Raji (cell line): ENCODE measurements around the gene ALPI.

ENCODE experiments used
- POLR2A ChIP-seq: IDR thresholded peaks from 2 replicates; pipeline ENCODE4 v1.6.1; 2011; ENCODE audit warnings: low read depth, low read length, control low read depth; ENCODE audit not compliant: insufficient read depth

Gene ALPI

DNA sequence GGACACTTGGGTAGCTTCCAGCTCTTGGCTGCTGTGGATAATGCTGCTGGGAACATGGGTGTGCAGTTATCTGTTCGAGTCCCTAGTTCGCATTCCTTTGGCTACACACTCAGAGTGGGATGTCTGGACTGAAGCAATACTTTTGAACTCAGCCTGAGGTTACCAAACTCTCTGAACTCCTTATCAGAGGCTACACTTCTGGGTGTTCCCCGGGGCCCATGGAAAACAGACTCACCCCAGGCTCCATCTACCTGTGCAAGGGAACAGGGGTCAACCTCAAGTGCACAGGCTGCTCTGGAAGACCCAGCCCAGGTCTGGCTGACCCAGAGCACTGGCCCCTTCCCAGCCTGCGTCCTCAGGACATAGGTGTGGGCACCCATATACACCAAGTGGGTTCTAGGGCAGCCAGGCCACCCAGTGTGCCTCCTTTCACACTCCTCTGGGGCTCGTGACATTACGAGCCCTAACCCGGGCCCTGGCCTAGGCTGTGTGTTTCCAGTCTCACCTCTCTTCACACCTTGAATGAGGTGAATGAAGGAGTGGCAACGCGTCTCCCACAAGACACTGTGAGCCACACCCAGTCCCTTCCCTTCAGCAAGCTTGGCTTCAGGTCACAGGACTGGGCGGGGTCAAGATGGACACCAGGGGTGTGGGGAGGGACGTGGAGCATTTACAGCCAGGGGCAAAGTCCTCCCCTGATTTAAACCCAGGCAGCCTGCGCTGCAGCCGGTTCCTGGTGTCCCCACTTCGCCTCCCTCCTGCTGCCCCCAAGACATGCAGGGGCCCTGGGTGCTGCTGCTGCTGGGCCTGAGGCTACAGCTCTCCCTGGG, at the start of gene ALPI:
ALPI (plus strand) TSS at position 728 of the 830 bp plus-strand sequence; CDS start at position 775, 47 bp downstream.
- TF ChIP-seq POLR2A = no peak

- TF ChIP-seq POLR2A = no peak
Observed at GRCh38 chr2:232406556-232407310, 49.2 kb upstream of the ALPI start, which contains the start of gene ALPG. Gene ALPG (plus strand): TSS chr2:232406844. CDS start chr2:232406895, 51 bp downstream.

- no peak for TF ChIP-seq POLR2A
Observed at GRCh38 chr2:232410238-232410900, 45.6 kb upstream of the ALPI start.

DNA sequence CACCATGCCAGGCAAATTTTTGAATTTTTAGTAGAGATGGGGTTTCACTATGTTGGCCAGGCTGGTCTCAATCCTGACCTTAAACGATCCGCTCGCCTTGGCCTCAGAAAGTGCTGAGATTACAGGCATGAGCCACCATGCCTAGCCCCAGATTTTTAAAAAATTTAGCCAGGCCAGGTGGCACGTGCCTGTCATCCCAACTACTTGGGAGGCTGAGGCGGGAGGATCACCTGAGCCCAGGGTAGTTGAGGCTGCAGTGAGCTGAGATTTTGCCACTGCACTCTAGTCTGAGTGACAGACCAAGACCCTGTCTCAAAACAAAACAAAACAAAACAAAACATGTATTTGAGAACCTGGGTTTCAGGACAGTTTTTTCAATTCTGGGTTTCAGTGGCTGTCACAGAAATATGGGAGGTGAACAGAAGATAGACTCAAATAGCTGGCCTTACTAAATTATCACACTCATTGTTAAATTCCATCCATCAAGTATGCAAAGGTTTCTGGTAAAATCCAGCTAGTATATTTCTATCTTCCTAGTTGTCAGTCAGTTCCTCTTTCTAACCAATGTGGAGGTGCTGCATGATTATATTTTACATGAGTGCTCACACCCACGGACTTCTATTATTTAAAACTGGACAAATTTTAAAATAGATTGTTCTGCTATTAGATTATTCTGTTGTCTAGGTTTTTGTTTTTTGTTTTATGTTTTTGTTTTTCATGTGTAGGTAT, 43.9 kb upstream of the ALPI start:
- TF ChIP-seq POLR2A = no peak

GRCh38 chr2:232412986-232413385, 43.0 kb upstream of the ALPI start:
- TF ChIP-seq POLR2A = no peak

GRCh38 chr2:232415138-232415690, 40.7 kb upstream of the ALPI start:
- no peak for TF ChIP-seq POLR2A

DNA sequence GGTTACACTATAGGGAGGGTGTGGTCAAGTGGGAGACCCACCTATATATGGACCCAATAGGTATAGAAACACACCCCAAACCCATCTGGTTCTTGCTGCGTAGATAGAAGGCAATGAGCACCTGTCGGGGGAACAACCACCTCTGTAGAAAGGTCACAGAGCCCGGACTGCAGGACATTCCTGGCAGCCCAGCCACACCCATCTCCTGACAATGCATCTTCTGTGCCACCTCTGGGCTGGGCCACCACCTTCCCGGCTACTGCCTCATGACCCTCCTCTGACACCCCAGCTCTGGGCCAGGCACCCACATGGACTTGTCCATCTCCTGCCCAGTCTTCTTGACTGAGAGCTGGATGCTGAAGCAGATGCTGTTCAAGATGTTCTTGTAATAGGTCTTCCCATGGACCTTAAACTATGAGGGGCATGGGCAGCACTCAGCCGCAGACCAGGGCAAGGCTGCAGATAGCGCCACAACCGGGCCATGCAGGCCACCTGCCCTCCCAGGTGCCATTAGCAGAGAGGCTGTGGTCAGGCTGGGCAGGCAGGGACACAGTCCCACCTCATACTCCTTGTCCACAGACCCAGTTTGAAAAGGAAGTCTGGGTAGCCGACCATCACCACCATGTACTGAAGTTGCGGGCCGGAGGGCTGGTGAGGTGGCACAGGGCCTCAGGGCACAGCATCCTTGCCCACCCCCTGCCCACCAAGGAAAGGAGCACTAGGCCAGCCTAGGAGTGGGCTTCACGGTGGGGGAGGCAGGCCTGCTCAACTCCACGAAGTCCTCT, 40.0 kb upstream of the ALPI start:
- no peak for TF ChIP-seq POLR2A

DNA sequence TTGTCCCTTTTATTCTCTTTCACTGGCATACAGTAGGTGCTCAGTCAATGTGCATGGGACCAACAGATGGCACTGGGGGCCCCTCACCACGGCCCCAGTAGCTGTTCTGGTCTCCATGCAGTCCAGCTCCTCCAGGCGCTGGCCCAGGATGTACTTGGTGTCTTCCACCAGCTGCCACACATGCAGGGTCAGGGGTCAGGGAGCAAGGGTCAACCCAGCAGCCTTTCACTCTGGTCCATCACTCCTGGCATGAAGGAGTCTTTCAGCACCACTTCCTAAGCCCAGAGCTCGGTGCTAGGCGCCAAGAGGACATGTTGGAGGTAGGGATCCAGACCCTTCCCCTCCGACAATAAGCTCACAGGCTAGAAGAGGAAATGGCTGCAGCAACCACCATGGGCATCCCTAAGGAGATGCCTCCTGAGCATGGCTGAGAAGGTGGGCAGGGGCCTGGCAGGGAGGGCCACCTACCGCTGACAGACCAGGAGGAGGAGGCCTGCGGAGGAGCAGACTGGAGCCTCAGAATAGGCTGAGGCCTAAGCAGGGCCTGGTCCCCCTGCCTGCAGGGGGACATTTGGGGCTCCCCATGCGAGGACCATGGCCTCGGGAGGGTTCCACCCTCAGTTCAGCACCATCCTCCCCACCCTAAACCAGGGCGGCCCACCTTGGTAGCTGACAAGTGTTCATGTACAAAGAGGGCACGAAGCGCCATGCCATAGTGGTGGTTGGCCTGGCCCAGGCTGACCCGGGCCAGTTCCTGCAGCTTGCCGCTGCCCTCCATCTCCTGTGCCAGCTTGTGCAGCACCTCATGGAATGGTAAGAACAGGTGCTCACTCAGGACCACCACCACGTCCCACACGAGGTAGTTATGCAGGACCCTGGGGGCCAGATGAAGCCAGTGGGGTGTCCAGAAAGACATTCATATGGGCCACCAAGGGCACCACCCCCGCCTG, 39.2 kb upstream of the ALPI start:
- no peak for TF ChIP-seq POLR2A

- no peak for TF ChIP-seq POLR2A
Observed at GRCh38 chr2:232417489-232417888, 38.5 kb upstream of the ALPI start.

- TF ChIP-seq POLR2A = no peak
Observed at GRCh38 chr2:232418056-232418455, 37.9 kb upstream of the ALPI start.

GRCh38 chr2:232418466-232419244, 37.3 kb upstream of the ALPI start:
- TF ChIP-seq POLR2A = no peak

DNA sequence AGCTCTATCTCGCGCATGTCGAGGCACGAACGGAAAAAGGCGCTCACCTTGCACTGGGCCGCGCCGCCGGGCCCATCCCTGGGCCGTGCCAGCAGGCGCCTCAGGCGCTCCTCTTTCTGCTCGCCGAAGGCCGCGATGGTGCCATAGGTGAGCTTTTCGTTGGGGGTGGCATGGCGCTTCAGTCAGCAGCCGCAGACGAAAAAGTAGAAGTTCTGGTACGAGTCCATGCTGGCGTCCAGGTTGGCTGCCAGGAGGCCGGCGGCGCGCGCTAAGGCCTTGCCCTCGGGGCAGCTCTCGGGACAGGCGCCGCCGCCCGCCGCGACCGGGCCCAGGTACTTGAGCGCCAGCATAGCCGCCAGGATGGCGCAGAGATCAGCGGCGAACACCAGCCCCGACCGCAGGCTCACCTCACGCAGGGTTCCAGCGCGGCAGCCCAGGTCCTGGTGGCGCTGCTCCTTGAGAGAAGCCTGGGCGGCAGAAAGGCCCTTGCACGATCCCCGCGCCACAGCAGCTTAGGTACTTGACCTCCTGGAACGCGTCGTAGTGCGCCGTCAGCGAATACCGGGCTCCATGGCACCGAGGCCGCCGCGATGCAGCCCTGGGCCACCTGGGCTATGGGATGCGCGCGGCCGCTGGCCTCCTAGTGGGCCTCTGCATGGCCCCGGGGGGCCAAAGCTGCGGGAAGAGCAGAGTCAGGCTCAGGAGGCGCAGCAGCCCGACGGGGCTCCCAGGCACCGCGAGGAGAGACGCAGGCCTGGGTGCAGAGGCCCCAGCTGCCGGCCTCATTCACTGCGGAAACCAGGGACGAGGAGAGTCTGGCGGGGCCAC, 36.5 kb upstream of the ALPI start:
- no peak for TF ChIP-seq POLR2A

DNA sequence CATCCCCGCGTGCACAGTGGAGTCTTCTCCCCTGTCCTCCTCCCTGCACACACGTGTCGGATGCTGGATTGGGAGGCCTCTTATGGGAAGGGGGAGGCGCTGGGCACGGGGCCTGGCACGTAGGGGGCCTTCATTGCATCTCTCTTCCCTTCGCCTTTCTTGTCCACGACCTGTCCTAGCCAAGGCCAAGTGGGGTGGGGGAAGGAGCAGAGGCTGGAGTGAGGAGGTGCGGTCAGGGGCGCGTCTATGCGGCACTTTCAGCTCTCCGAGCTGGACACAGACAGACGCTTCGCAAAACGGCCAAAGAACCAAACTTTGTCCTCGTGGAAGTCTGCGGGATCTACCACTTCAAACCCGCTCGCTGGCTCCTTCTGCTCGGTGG, 35.9 kb upstream of the ALPI start:
- no peak for TF ChIP-seq POLR2A
